Keratinocyte (primary cell): ENCODE data around the gene RC3H2. TPM values are rescaled to one million over a fixed set of nuclear protein-coding genes. Genes with fewer than 3 reads are reported as not detected.
A peak's percentile ranks its signal among the peaks of the same experiment; 100 is the strongest.

Experiments
- DNase-seq: peaks from one replicate; pipeline ENCODE4 v3.0.0-alpha.2; 2011; ENCODE audit warnings: low read depth, missing footprints, low spot score
- FAIRE-seq: peaks from 2 replicates; lab custom pipeline; 2011; peaks lifted over from hg19 to GRCh38; lab: Jason Lieb, UNC
- H2AFZ ChIP-seq: 2 replicates; pipeline ENCODE4 v1.6.0; 2012; ENCODE audit warnings: low read length, control low read depth, inconsistent platforms; ENCODE audit not compliant: control insufficient read depth
- H3K27ac ChIP-seq: 2 replicates; pipeline ENCODE4 v1.5.1; 2011; ENCODE audit warnings: low read length; ENCODE audit not compliant: control insufficient read depth, insufficient read depth
- H3K27me3 ChIP-seq: 3 replicates; pipeline ENCODE4 v1.6.0; 2011; ENCODE audit warnings: low read length; ENCODE audit not compliant: control insufficient read depth, insufficient read depth; ENCODE audit errors: extremely low read depth
- H3K36me3 ChIP-seq, 2 experiments: 2 replicates in 1 of 2; 3 replicates in 1 of 2; pipeline ENCODE4 v1.5.1; 2011; ENCODE audit warnings: low read length in 2 of 2, mild to moderate bottlenecking in 1 of 2; ENCODE audit not compliant: control insufficient read depth in 2 of 2, insufficient read depth in 2 of 2; ENCODE audit errors: extremely low read depth in 1 of 2
- H3K4me1 ChIP-seq: 3 replicates; pipeline ENCODE4 v1.5.1; 2011; ENCODE audit warnings: low read length; ENCODE audit not compliant: control insufficient read depth, insufficient read depth; ENCODE audit errors: extremely low read depth
- H3K4me2 ChIP-seq: 3 replicates; pipeline ENCODE4 v1.6.0; 2011; ENCODE audit warnings: low read depth, low read length; ENCODE audit not compliant: control insufficient read depth, insufficient read depth; ENCODE audit errors: extremely low read depth
- H3K4me3 ChIP-seq, 3 experiments: fragments of 200-600 bp in 1 of 3; sonication (generic) in 1 of 3; 2 replicates in 2 of 3; 3 replicates in 1 of 3; pipeline ENCODE4 v1.5.1; 2011 to 2016; ENCODE audit warnings: low read length in 3 of 3, mild to moderate bottlenecking in 3 of 3, control low read depth in 2 of 3, inconsistent platforms in 1 of 3, low read depth in 1 of 3, mixed read lengths in 1 of 3, mixed run types in 1 of 3, moderate library complexity in 1 of 3; ENCODE audit not compliant: control insufficient read depth in 2 of 3, insufficient read depth in 2 of 3; ENCODE audit errors: extremely low read depth in 1 of 3
- H3K79me2 ChIP-seq: 2 replicates; pipeline ENCODE4 v1.6.0; 2012; ENCODE audit warnings: low read length; ENCODE audit not compliant: control insufficient read depth, insufficient read depth
- H3K9ac ChIP-seq: 3 replicates; pipeline ENCODE4 v1.6.0; 2011; ENCODE audit warnings: low read length; ENCODE audit not compliant: control insufficient read depth, insufficient read depth; ENCODE audit errors: extremely low read depth
- H3K9me1 ChIP-seq: 3 replicates; pipeline ENCODE4 v1.6.0; 2011; ENCODE audit warnings: low read length; ENCODE audit not compliant: control insufficient read depth, insufficient read depth; ENCODE audit errors: extremely low read depth
- H3K9me3 ChIP-seq: 2 replicates; pipeline ENCODE4 v1.5.1; 2012; ENCODE audit warnings: low read depth, low read length; ENCODE audit not compliant: control insufficient read depth
- H4K20me1 ChIP-seq: 3 replicates; pipeline ENCODE4 v1.6.0; 2011; ENCODE audit warnings: low read length; ENCODE audit not compliant: control insufficient read depth, insufficient read depth; ENCODE audit errors: extremely low read depth
- EZH2 ChIP-seq: IDR thresholded peaks from one replicate; pipeline ENCODE4 v1.6.1; 2012; ENCODE audit warnings: inconsistent platforms, mild to moderate bottlenecking, low read length, moderate library complexity
- dilution Hi-C: fragments of 300-500 bp; cut with MboI; formaldehyde crosslinking; loops from one replicate; pipeline ENCODE4 v1.7.0; 2020; ENCODE audit warnings: low sequenced_read_pairs; ENCODE audit not compliant: extremely low pct_ligation_motif_present
- polyA minus RNA-seq, 3 experiments: library from RNA; depleted of rRNA, polyadenylated mRNA; stranded (reverse); fragments of >200 nt; gene quantifications; 1 replicate in 1 of 3; 2 replicates in 1 of 3; 3 replicates in 1 of 3; pipeline ENCODE4 v1.2.3, GENCODE V29; 2011
- polyA plus RNA-seq, 5 experiments: library from polyadenylated mRNA; depleted of rRNA in 3 of 5; stranded (reverse) in 3 of 5; stranded (forward) in 1 of 5; unstranded in 1 of 5; fragments of >200 nt; gene quantifications; 1 replicate in 1 of 5; 2 replicates in 3 of 5; 3 replicates in 1 of 5; pipeline versions ENCODE4 v1.2.1 to v1.2.3, GENCODE V29; 2011 to 2012; ENCODE audit warnings: missing spikeins in 2 of 5, low read depth in 1 of 5, low replicate concordance in 1 of 5
- TF ChIP-seq, protein P1 (sequence below), 3 experiments: IDR thresholded peaks in 1 of 3; conservative IDR thresholded peaks in 1 of 3; optimal IDR thresholded peaks in 1 of 3; 2 replicates in 2 of 3; 3 replicates in 1 of 3; pipeline versions ENCODE3 to v1.5.1; 2011; ENCODE audit warnings: low read length in 3 of 3, mild to moderate bottlenecking in 3 of 3, moderate library complexity in 2 of 3, control low read depth in 1 of 3, inconsistent platforms in 1 of 3; ENCODE audit not compliant: insufficient read depth in 2 of 3; ENCODE audit errors: extremely low read depth in 1 of 3

The RC3H2 gene, protein sequence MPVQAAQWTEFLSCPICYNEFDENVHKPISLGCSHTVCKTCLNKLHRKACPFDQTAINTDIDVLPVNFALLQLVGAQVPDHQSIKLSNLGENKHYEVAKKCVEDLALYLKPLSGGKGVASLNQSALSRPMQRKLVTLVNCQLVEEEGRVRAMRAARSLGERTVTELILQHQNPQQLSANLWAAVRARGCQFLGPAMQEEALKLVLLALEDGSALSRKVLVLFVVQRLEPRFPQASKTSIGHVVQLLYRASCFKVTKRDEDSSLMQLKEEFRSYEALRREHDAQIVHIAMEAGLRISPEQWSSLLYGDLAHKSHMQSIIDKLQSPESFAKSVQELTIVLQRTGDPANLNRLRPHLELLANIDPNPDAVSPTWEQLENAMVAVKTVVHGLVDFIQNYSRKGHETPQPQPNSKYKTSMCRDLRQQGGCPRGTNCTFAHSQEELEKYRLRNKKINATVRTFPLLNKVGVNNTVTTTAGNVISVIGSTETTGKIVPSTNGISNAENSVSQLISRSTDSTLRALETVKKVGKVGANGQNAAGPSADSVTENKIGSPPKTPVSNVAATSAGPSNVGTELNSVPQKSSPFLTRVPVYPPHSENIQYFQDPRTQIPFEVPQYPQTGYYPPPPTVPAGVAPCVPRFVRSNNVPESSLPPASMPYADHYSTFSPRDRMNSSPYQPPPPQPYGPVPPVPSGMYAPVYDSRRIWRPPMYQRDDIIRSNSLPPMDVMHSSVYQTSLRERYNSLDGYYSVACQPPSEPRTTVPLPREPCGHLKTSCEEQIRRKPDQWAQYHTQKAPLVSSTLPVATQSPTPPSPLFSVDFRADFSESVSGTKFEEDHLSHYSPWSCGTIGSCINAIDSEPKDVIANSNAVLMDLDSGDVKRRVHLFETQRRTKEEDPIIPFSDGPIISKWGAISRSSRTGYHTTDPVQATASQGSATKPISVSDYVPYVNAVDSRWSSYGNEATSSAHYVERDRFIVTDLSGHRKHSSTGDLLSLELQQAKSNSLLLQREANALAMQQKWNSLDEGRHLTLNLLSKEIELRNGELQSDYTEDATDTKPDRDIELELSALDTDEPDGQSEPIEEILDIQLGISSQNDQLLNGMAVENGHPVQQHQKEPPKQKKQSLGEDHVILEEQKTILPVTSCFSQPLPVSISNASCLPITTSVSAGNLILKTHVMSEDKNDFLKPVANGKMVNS
- polyA plus RNA-seq (31.0 to 35.0 TPM (median 34.2 TPM) in 3 replicates), polyA minus RNA-seq (30.9 to 108 TPM (median 90.8 TPM) in 3 replicates)
- 15.1 TPM for polyA plus RNA-seq (2011; ENCODE audit: low read depth)
- polyA plus RNA-seq (2011; cell fraction: cytosol; rRNA removed) = 19.9 and 37.4 TPM in 2 replicates
- polyA plus RNA-seq (2011; cell fraction: nucleus; rRNA removed) = 28.8 and 32.6 TPM in 2 replicates
- 15.4 and 23.0 TPM in 2 replicates for polyA plus RNA-seq (2012; ENCODE audit: low replicate concordance)
- polyA minus RNA-seq (2011; cell fraction: cytosol; rRNA and poly(A)+ RNA removed) = 55.1 TPM
- polyA minus RNA-seq (2011; cell fraction: nucleus; rRNA and poly(A)+ RNA removed) = 53.1 and 89.8 TPM in 2 replicates

DNA sequence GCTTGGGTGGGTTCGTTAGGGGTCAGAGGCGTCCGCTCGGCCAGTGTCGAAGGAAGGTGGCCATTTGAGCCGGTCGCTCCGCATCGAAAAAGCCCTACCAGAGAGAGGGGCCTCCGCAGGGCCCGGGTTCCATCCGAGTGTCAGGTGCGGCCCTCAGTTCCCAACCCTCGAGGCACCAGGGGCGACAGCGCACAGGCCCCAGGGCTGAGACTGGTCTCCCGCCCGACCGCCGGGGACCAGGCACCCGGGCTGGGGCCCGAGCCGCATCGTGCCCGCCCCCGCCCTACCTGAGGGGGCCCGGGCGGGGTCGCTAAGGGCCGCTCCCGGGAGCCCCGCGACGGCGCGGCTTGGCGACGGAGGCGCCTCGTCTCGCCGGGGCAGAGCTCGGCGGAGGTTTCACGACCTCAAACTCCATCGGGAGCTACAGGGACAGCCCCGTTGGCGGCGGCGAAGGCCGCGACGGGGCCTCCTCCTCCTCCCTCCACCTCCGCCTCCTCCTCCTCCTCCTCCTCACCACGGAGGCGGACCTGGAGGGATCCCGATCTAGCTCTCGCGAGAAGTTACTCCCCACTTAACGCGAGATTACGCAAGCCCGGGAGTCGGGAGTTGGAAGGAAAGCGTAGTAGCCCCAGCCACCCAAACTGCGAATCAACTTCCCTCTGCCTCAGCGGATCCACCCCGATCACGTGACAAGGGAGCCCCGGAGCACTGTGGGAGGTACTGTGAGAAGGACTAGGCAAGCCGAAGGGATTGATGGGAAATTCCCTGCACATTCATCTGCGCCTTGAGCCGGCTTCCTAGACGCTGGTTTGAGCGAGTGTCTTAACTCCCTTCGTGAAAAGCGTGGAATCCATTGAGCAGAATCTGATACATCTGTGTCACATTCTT, at the start of gene RC3H2:
TSS of gene RC3H2 (minus strand) at position 537 of the 888 bp plus-strand sequence. CDS start 7,850 bp downstream, outside the sequence.
- H3K79me2 ChIP-seq = peaks cover 56% of the 10 kb centered on the region
- H2AFZ ChIP-seq = peak within 1 kb of the TSS; percentile 100
- no peaks in the 10 kb centered on the region for H3K27me3 ChIP-seq
- H3K36me3 ChIP-seq = peaks cover 0 to 5% of the 10 kb centered on the region in 2 experiments
- TF ChIP-seq, protein P1, sequence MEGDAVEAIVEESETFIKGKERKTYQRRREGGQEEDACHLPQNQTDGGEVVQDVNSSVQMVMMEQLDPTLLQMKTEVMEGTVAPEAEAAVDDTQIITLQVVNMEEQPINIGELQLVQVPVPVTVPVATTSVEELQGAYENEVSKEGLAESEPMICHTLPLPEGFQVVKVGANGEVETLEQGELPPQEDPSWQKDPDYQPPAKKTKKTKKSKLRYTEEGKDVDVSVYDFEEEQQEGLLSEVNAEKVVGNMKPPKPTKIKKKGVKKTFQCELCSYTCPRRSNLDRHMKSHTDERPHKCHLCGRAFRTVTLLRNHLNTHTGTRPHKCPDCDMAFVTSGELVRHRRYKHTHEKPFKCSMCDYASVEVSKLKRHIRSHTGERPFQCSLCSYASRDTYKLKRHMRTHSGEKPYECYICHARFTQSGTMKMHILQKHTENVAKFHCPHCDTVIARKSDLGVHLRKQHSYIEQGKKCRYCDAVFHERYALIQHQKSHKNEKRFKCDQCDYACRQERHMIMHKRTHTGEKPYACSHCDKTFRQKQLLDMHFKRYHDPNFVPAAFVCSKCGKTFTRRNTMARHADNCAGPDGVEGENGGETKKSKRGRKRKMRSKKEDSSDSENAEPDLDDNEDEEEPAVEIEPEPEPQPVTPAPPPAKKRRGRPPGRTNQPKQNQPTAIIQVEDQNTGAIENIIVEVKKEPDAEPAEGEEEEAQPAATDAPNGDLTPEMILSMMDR (optimal IDR thresholded peaks at IDR 0.05 in 1 of 3, IDR thresholded peaks at IDR 0.05 in 1 of 3, conservative IDR thresholded peaks at IDR 0.05 in 1 of 3; ENCODE audit: extremely low read depth in 1 of 3, insufficient read depth in 2 of 3, low read length in 3 of 3) = no peak
- TF ChIP-seq EZH2 = no peak
- H3K4me1 ChIP-seq = peaks cover 13% of the 10 kb centered on the region
- FAIRE-seq (peak; percentile 95), DNase-seq (peak; percentile 100)
- peak within 1 kb of the TSS; percentile 87 for H3K27ac ChIP-seq
- peak within 1 kb of the TSS; percentile 88 to 92 (median 89) for H3K4me3 ChIP-seq
- dilution Hi-C loops = no loop called here
- H3K9me1 ChIP-seq = no peaks in the 10 kb centered on the region
- H3K9me3 ChIP-seq = no peaks in the 10 kb centered on the region
- peak within 1 kb of the TSS; percentile 98 for H3K9ac ChIP-seq
- H4K20me1 ChIP-seq = no peaks in the 10 kb centered on the region
- peak within 1 kb of the TSS; percentile 87 for H3K4me2 ChIP-seq
